ENCODE results near the gene EEF1A2. TPM values are rescaled to one million over a fixed set of nuclear protein-coding genes. Genes with fewer than 3 reads are reported as not detected.

EEF1A2 gene
- total and polyA plus RNA-seq, 2 of the 4 experiments (the other 2 are of a cell fraction) = 1.3 to 4.6 TPM

DNA sequence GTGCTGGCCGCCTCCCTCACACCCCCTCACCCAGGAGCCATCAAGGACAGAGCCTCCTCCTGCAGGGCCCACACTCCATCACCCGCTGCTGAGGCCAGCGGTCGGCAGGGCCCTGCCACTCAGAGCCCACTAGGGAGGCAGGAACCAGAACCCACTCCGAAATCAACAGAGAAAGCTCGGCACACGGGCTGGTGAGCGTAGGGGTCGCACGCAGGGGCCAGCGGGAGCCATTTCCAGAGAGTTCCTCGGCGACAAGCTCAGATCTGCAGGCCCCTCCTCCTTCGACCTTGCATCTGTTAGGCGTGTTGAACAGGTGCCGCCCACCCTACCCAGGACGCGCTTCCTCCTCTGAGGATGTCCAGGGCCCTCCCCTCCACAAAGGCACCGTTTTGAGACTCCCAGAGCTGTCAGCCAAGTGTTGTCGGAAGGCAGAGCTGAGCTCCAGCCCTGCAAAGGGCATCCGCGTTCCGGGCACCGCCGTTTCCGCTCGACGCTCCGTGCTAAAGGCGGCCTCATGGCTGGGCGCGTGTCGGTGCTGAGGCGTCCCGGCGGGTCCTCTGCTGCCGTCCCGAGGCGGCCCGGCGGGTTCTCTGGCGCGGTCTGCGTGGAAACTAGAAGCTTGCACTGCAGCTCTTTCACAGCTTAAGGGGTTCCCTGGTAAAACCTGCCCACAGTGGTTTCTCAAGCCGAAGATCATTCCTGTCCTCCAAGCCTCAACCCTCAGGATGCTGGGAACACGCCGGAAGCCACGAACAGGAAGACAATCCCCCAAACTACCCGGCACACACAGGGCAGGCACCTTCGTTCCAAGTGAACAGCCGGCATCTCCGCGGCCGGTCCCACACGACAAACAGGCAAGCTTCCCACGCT, 33.3 kb downstream of the EEF1A2 start:
- Histone ChIP-seq H2AFZ (replicated peaks; ENCODE audit: low read length, poor library complexity) (no peak overlapping the region), H2BK5ac (ENCODE audit: low read depth, low read length, poor library complexity, severe bottlenecking) (no peak overlapping the region), H4K91ac (ENCODE audit: insufficient read depth, low read depth, low read length) (no peak overlapping the region), H2BK20ac (ENCODE audit: low read depth, low read length) (no peak overlapping the region), H3K18ac (ENCODE audit: low read depth, low read length) (no peak overlapping the region), H2BK15ac (ENCODE audit: low read depth, low read length) (no peak overlapping the region), H3K4me2 (ENCODE audit: low read depth, low read length) (no peak overlapping the region), H3K4me1 (ENCODE audit: control insufficient read depth, insufficient read depth, low read length) (no peaks in the 10 kb centered on the region), H3K9me3 (ENCODE audit: control insufficient read depth, insufficient read depth, low read length) (no peaks in the 10 kb centered on the region), H4K8ac (ENCODE audit: low read depth in 2 of 2, low read length in 2 of 2) (no peak overlapping the region), H4K5ac (ENCODE audit: low read depth, low read length) (no peak overlapping the region), H3K14ac (replicated peaks; ENCODE audit: low read depth, low read length) (no peak overlapping the region), H2AK9ac (replicated peaks; ENCODE audit: low read depth, low read length, poor library complexity) (no peak overlapping the region), H4K20me1 (ENCODE audit: insufficient read depth, low read length) (no peaks in the 10 kb centered on the region), H3K56ac (ENCODE audit: extremely low read depth, insufficient read depth, low read length) (no peak overlapping the region), H2AK5ac (ENCODE audit: low read depth, low read length) (no peak overlapping the region), H3K9me1 (ENCODE audit: insufficient read depth, low read length) (no peaks in the 10 kb centered on the region), H3K79me1 (ENCODE audit: low read depth in 1 of 2, low read length in 2 of 2) (no peaks in the 10 kb centered on the region), H3K4ac (ENCODE audit: low read depth, low read length) (no peak overlapping the region), H3K36me3 (ENCODE audit: control insufficient read depth, insufficient read depth, low read length) (no peaks in the 10 kb centered on the region), H3K27me3 (ENCODE audit: control insufficient read depth, insufficient read depth, low read length) (peaks cover 60% of the 10 kb centered on the region), H3K9ac (ENCODE audit: low read depth, low read length) (no peak overlapping the region), H3K27ac (ENCODE audit: insufficient read depth, low read length) (no peak overlapping the region), H2BK120ac (ENCODE audit: low read depth, low read length) (no peak overlapping the region), H3K4me3 (ENCODE audit: insufficient read depth, low read depth, low read length) (no peak overlapping the region), H3K23ac (ENCODE audit: low read depth, low read length) (no peak overlapping the region)
- CTCF ChIA-PET = no interaction called here
- POLR2A ChIA-PET (ENCODE audit: unreplicated experiment) = no interaction called here
- no peak for ATAC-seq (ENCODE audit: low read depth)
- in situ Hi-C loops (cut with MboI; ENCODE audit: low sequenced_read_pairs) (no loop called here), dilution Hi-C loops (cut with HindIII; ENCODE audit: low sequenced_read_pairs, unreplicated experiment) (no loop called here), intact Hi-C loops (cut with micrococcal nuclease) (no loop called here)
- no peak for DNase-seq
- WGBS, 2 experiments (ENCODE audit: extremely low coverage in 2 of 2, insufficient read length in 1 of 2) = 83% methylated on average over 24 of the region's 56 CpGs; no CpG with 5 or more reads in 1 of the 2 experiments
- TF ChIP-seq RAD21 (IDR thresholded peaks at IDR 0.05; ENCODE audit: low read length) (no peak), FOS (IDR thresholded peaks at IDR 0.05; ENCODE audit: low read depth, low read length) (no peak), MAFK (IDR thresholded peaks at IDR 0.05; ENCODE audit: low read depth, low read length) (no peak), NFE2L2 (IDR thresholded peaks at IDR 0.05; ENCODE audit: low read depth, low read length) (no peak), MAZ (IDR thresholded peaks at IDR 0.05; ENCODE audit: borderline replicate concordance, low read depth, low read length) (no peak), POLR2A (IDR thresholded peaks at IDR 0.05; ENCODE audit: low read depth, low read length) (no peak)
- no TSS peak for BruUV-seq (replicated peaks)

Data from IMR-90 (cell line).